Superior temporal gyrus (tissue), 1 donor: ENCODE measurements around the gene CACNA1F.

ENCODE experiments used
- DNase-seq: peaks from one replicate; pipeline ENCODE4 v3.0.0-alpha.2; 2016; ENCODE audit errors: extremely low spot score

Gene CACNA1F

DNA sequence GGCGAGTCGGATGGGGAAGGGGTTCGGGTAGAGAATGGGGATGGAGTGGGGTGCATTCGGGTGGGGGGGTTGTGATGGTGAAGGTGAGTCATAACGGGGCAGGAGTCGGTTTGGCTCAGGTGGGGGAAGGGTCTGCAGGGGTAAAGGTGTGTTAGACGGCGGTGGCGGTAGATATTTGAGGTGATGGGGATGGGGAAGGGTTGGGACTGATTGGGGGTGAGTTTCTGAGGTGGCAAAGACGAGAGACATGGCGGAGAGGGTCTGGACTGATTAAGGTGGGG lies 33.9 kb downstream of the CACNA1F start:
- DNase-seq = no peak

DNA sequence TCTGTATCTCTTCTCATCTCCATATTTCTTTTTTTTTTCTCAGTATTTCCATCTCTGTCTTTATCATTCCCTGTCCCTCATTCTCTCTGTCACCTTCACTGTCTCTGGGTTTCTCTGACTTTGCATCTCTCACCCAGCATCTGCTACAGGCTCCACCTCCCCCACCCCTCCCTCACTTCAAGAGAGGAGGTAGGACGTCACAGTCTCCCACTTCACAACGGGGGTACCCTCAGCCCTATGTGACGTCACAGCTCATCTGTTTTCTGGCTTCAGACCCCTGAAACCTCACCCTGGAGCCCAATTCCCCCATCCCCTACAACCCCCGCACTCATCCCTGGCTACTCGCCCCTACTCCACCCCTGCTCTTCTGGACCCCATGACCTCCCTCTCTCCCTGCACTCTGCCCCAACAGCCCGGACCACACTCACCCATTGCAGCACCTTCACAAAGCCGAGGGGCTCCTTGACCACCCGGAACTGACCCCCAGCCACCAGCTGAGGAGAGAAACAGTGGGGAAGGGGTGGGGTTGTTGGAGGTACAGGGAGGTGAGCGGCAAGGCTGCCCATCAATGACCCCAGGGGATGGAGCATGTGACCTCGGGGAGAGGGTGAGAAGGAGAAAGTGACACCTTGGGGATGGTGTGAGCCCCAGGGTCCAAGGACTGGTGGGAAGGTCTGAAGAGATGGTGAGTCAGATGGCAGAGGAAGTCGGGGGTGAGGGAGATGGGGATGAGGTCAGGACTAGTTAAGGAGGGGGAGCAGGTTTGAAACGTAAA lies 34.4 kb downstream of the CACNA1F start:
- DNase-seq = no peak

GRCh38 chrX:49197543-49198087 lies 35.5 kb downstream of the CACNA1F start:
- DNase-seq = no peak

- no peak for DNase-seq
Observed at GRCh38 chrX:49193542-49193964, 39.6 kb downstream of the CACNA1F start.

DNA sequence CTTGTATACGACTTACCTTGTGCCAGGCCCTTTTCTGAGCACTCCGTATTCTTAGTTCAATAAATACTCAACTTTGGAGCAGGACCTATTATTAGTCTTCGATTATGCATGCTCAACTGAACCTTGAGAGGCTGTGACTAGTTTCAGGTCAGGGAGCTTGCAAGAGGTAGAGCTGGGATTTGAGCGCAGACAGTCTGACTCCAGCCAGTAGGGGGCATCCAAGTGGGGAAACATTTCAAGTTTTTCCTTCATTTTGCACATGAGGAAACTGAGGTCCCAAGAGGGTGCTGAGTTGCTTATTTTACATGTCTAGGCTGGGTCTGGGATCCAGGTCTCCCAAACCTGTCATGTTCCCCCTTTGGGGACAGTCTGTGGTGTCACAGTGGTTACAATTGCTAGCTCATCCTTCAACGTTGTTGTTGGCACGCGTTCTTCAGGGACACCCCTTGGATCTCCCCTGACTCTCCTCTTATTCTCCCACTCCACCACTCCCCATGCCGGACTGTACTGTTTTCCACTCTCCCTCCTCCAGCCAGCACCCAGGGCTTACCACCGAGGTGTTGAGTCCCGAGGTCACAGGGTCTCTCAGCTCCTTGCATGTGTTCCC lies 40.3 kb downstream of the CACNA1F start:
- peak; percentile 44 for DNase-seq

DNA sequence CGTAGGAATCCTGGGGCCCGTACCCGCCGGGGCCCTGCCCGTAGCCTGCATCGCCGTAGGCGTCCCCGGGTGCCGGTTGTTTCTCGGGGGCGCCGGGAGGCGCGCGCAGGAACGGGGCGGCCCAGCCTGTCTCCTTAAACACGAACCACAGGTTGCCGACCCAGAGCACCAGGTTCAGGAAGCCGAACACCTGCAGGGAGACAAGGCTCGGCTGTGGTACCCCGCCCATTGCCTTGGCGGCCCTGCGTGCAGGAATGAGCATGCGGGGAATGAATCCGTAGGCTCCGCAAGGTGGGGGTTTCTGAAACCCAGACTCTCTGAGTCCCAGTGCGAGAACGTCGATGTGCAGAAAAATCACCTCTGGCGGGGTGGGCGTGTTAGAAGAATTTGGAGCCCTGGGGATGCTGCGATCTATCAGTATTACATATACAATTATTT lies 41.5 kb downstream of the CACNA1F start:
- DNase-seq = no peak

- peak; percentile 98 for DNase-seq
Observed at GRCh38 chrX:49190821-49191573, 42.1 kb downstream of the CACNA1F start.

DNA sequence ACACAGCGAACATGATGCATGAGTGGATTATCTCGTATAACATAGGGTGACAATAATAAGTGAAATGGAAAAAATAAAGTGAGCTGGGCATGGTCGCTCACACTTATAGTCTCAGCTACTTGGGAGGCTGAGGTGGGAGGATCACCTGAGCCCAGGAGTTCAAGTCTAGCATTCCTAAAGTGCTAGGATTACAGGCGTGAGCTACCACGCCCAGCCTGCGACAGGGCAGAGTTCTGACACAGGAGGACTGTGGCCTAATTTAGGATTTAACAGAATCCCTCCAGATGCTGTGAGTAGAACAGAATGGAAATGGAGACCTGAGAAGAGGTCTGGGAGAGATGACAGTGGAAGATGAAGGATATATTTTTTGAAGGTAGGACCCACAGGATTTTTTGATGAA lies 43.5 kb downstream of the CACNA1F start:
- DNase-seq = no peak

DNA sequence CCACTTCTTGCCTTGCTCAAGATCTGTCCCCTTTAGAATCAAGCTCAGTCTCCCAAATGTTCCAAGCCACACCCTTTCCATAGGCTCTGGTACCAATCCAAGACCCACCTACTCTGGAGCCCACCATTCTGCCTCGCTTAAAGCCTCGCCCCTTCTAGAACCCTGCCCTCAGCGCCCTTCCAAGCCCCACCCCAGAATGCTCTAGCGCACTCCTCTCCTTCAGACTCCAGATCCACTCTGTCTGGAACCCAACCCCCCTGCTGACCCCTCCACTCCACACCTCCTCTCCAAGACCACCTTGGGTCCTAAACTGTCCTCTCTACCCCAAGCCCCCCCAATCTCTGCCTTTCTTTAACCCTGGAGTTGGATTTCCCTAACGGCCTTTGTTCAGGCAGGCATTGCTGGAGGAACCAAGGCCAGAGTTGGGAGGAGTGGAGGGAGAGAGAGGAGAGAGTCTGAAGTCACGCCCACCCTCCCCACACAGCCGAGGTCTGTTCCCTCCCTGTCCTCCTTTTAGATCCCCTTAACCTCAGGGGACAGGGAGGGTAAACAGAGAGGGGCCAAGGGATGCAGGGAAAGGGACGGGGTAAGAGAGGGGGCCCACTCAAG lies 44.6 kb downstream of the CACNA1F start:
- no peak for DNase-seq

GRCh38 chrX:49187526-49187925 lies 45.6 kb downstream of the CACNA1F start:
- DNase-seq = no peak

- DNase-seq = no peak
Observed at GRCh38 chrX:49187028-49187394, 46.1 kb downstream of the CACNA1F start.

GRCh38 chrX:49186125-49187027 lies 46.8 kb downstream of the CACNA1F start, which contains the start of gene PRICKLE3:
TSS of gene PRICKLE3 (minus strand) at chrX:49186373. CDS start at chrX:49186297, 76 bp downstream.
- DNase-seq = no peak

GRCh38 chrX:49184294-49185281 lies 48.6 kb downstream of the CACNA1F start:
- no peak for DNase-seq

DNA sequence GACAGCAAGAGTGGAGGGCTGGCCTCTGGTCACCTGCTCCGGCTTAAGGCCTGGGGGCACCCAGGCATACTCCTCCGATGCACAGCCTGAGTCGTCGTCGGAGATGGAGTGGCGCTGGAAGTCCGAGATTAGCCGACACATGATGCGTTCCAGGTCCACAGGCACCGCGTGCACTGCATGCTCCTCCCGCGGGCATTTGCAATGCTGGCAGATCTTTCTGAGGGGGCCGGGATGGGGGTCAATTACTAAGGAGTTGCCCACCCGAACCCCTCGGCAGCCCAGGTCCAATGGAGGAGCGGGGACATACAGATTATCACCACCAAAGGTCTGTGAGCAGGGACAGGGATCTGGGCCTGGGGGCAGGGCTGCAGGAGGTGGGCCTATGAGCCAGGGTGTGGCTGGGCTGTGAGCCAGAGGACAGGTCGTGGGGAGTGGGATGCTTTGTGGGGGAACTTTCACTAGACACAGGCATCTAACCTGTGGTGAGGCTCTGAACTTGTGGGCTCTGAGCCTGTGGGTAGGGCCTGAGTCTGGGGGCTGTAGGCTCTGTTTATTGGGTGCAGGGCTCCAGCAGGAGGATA lies 49.3 kb downstream of the CACNA1F start:
- DNase-seq = no peak

GRCh38 chrX:49179358-49179757 lies 53.8 kb downstream of the CACNA1F start:
- DNase-seq = no peak

- DNase-seq = no peak
Observed at GRCh38 chrX:49178537-49178936, 54.6 kb downstream of the CACNA1F start.

DNA sequence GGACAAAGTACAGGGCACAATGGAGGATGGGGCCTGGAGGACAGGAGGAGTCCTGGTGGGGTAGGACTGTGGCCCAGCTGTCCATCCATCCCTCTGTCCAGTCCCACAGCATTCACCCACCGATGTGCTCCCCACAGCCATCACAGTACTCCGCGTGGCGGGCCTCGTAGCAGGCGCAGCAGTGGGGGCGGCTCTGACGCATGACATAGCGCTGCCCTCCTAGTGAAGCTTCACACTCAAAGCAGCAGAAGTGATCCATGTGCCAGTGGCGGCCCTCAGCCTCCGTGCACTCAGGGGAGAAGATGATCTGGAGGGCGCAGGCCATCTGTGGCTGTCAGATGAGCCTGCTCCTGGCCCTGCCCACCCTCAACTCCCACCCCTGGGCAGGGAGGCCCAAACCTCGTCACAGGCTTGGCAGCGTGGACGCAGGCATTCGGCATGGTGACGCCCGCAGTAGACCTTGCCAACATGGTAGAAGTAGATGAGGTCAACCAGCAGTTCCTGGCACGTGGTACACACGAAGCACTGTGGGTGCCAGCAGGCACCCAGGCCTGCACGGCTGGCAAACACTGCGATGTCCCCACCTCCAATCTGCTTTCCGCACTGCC lies 55.2 kb downstream of the CACNA1F start:
- no peak for DNase-seq

DNA sequence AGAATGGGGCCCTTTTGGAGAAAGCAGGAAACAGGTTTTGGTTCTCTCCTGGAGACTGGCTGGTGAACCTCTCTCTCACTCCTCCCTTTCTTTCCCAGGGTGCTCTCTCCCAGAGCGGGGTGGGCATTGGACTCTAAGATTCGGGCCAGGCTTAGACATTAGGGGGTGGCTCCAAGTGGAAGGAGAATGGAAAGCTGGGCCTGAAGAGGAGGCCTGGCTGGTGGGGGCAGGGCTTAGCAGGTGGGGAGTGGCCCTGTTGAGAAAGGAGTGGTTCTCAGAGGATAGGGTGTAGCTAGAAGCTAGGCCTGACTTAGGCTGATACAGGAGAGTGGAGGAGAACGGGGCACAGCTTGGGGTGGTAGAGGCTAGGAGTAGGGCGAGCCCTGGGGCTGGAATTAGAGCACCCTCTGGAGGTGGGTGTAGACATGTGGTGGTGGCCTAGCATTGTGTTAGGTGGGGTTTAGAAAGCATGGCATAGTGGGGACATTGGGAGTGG lies 55.8 kb downstream of the CACNA1F start:
- no peak for DNase-seq
